Mucosa of rectum (tissue), 2 donors: ENCODE measurements around the gene CSNK2B.

Experiments used
- H3K27ac ChIP-seq, 2 donors: one replicate each; pipeline ENCODE4 v1.7.0; 2013; ENCODE audit warnings: inconsistent platforms in 2 of 2, low read depth in 2 of 2, low read length in 2 of 2
- H3K27me3 ChIP-seq, 2 donors: one replicate each; pipeline ENCODE4 v1.7.0; 2013; ENCODE audit warnings: low read length in 2 of 2; ENCODE audit not compliant: control insufficient read depth in 2 of 2, insufficient read depth in 2 of 2
- H3K36me3 ChIP-seq, 2 donors: one replicate each; pipeline ENCODE4 v1.7.0; 2013; ENCODE audit warnings: low read length in 2 of 2; ENCODE audit not compliant: control insufficient read depth in 2 of 2, insufficient read depth in 2 of 2
- H3K4me1 ChIP-seq, 2 donors: one replicate each; pipeline ENCODE4 v1.7.0; 2013; ENCODE audit warnings: low read length in 2 of 2, mild to moderate bottlenecking in 1 of 2; ENCODE audit not compliant: control insufficient read depth in 2 of 2, insufficient read depth in 2 of 2
- H3K4me3 ChIP-seq, 2 donors: one replicate each; pipeline ENCODE4 v1.7.0; 2013; ENCODE audit warnings: low read length in 2 of 2
- H3K9ac ChIP-seq, 2 donors: one replicate each; pipeline ENCODE4 v1.7.0; 2013; ENCODE audit warnings: low read length in 2 of 2, low read depth in 1 of 2, mild to moderate bottlenecking in 1 of 2
- H3K9me3 ChIP-seq, 2 donors: one replicate each; pipeline ENCODE4 v1.7.0; 2013; ENCODE audit warnings: low read length in 2 of 2; ENCODE audit not compliant: control insufficient read depth in 2 of 2
- donor health status: healthy.
- donor health status: Normal muscosa, but diverticular disease.

Gene CSNK2B

DNA sequence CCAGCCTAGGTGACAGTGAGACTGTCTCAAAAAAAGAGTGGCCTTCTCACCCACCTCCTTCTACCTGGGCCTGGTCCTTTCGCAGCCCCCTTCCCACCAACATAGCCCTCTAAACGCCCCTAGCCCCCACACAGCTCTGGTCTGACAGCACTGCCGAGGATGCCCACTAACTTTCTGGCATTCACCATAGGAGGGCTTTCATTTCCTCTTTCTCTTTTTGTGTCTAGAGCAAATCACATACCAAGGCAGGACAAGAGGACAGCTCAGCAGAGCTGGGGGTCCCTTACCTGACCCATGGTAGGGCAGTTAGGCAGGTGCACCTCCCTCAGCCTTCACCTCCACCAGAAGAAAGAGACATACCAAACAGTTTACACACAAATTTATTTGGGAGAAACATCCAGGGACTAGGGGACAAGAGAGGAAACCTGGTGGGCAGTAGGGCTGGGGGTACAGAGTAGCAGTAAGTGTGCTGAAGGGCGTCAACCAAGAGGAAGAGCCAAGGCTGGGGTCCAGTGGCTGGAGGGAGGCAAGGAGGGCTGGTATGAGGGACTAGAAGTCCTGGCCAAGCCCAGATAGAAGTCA lies 10.5 kb downstream of the CSNK2B start:
- no peaks in the 10 kb centered on the region for H3K27me3 ChIP-seq
- H3K27ac ChIP-seq: no peak overlapping the region
- H3K36me3 ChIP-seq: peaks cover 12 to 15% of the 10 kb centered on the region in 2 donors
- H3K4me1 ChIP-seq: peaks cover 7 to 11% of the 10 kb centered on the region in 2 donors
- H3K4me3 ChIP-seq: no peak overlapping the region
- no peaks in the 10 kb centered on the region for H3K9me3 ChIP-seq
- H3K9ac ChIP-seq: no peak overlapping the region

GRCh38 chr6:31676904-31677303 lies 11.0 kb downstream of the CSNK2B start:
- Histone ChIP-seq H3K9me3 (no peaks in the 10 kb centered on the region), H3K4me3 (no peak overlapping the region), H3K36me3 (peaks cover 7 to 10% of the 10 kb centered on the region in 2 donors), H3K9ac (no peak overlapping the region), H3K27me3 (no peaks in the 10 kb centered on the region), H3K4me1 (peaks cover 10 to 13% of the 10 kb centered on the region in 2 donors), H3K27ac (no peak overlapping the region)

- Histone ChIP-seq H3K4me1 (peaks cover 10 to 13% of the 10 kb centered on the region in 2 donors), H3K27me3 (no peaks in the 10 kb centered on the region), H3K9ac (no peak overlapping the region), H3K4me3 (no peak overlapping the region), H3K9me3 (no peaks in the 10 kb centered on the region), H3K36me3 (peaks cover 3 to 4% of the 10 kb centered on the region in 2 donors), H3K27ac (no peak overlapping the region)
These were observed 12.1 kb downstream of the CSNK2B start for GRCh38 chr6:31677955-31678354.

GRCh38 chr6:31680226-31681134 lies 14.6 kb downstream of the CSNK2B start, which contains the start of gene LY6G5C:
Gene LY6G5C, minus strand, starts transcription at chr6:31681067. Its CDS starts 694 bp downstream, at chr6:31680373.
- Histone ChIP-seq H3K9me3 (no peaks in the 10 kb centered on the region), H3K36me3 (no peaks in the 10 kb centered on the region), H3K27ac (peak within 1 kb of the TSS; percentile 65 to 69), H3K9ac (peak within 1 kb of the TSS; percentile 75 to 78), H3K4me1 (peaks cover 10 to 13% of the 10 kb centered on the region in 2 donors), H3K4me3 (peak within 1 kb of the TSS; percentile 66 to 81), H3K27me3 (no peaks in the 10 kb centered on the region)

DNA sequence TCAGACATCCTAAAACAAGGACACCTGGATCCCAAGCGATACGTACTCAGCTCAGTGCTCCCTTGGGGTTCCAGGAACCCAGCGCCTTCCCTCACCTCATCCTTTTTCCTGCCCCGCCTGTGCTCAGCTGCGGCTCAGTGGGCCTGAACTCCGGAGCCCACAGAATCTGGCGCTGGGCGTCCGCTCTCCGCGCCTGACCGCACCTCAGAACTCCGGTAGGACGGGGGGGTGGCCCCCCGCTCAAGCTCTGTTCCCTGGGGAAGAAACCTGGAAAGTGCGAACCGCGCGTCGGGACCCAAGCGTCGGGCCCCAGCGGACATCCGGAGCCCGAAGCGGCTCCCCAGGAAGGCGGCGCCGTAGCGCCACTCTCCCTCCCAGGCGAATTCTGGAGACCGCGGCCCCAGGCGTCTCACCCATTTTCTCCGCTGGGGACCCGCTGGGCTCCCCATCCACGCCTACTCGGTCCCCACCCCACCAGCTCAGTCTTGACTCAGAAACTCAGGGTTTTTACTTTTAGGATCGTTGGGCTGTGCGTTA lies 15.3 kb downstream of the CSNK2B start:
- Histone ChIP-seq H3K27ac (peak overlapping the region; percentile 65 to 69), H3K4me1 (peaks cover 10 to 13% of the 10 kb centered on the region in 2 donors), H3K4me3 (peak overlapping the region; percentile 66 to 81), H3K36me3 (no peaks in the 10 kb centered on the region), H3K9ac (peak overlapping the region; percentile 75 to 78), H3K27me3 (no peaks in the 10 kb centered on the region), H3K9me3 (no peaks in the 10 kb centered on the region)

DNA sequence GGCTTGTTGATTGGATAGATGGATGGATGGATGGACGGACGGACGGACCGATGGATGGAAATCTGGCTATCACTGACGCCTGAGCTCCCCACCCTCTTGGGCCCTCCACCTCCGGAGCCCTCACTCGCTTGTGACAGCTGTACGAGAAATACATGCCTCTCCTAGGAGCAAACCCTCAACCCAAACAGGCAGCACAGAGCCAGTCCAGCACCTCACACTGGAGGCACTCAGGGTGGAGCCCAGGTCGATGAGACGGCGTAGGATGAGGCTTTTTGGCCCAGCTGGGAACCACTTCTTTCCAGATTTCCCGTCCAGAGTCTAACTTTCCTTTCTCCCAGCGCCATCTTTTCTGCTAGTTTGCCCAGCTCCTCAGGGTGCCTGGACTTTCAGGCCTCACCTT lies 17.7 kb downstream of the CSNK2B start:
- Histone ChIP-seq H3K4me3 (peak overlapping the region; percentile 57 to 62), H3K36me3 (peaks cover 17 to 22% of the 10 kb centered on the region in 2 donors), H3K4me1 (peaks cover 10 to 13% of the 10 kb centered on the region in 2 donors), H3K27ac (peak overlapping the region; percentile 69 to 80), H3K27me3 (no peaks in the 10 kb centered on the region), H3K9ac (peak overlapping the region in 1 of 2 donors; percentile 47), H3K9me3 (no peaks in the 10 kb centered on the region)

- peaks cover 43 to 49% of the 10 kb centered on the region in 2 donors for H3K36me3 ChIP-seq
- no peak overlapping the region for H3K27ac ChIP-seq
- no peak overlapping the region for H3K9ac ChIP-seq
- H3K4me3 ChIP-seq: no peak overlapping the region
- H3K4me1 ChIP-seq: peaks cover 10 to 21% of the 10 kb centered on the region in 2 donors
- no peaks in the 10 kb centered on the region for H3K9me3 ChIP-seq
- no peaks in the 10 kb centered on the region for H3K27me3 ChIP-seq
These were observed 20.6 kb downstream of the CSNK2B start for GRCh38 chr6:31686483-31686882.

GRCh38 chr6:31687321-31687720 lies 21.4 kb downstream of the CSNK2B start:
- Histone ChIP-seq H3K4me3 (no peak overlapping the region), H3K9me3 (no peaks in the 10 kb centered on the region), H3K27ac (no peak overlapping the region), H3K27me3 (no peaks in the 10 kb centered on the region), H3K4me1 (peaks cover 8 to 19% of the 10 kb centered on the region in 2 donors), H3K36me3 (peaks cover 45 to 55% of the 10 kb centered on the region in 2 donors), H3K9ac (no peak overlapping the region)

DNA sequence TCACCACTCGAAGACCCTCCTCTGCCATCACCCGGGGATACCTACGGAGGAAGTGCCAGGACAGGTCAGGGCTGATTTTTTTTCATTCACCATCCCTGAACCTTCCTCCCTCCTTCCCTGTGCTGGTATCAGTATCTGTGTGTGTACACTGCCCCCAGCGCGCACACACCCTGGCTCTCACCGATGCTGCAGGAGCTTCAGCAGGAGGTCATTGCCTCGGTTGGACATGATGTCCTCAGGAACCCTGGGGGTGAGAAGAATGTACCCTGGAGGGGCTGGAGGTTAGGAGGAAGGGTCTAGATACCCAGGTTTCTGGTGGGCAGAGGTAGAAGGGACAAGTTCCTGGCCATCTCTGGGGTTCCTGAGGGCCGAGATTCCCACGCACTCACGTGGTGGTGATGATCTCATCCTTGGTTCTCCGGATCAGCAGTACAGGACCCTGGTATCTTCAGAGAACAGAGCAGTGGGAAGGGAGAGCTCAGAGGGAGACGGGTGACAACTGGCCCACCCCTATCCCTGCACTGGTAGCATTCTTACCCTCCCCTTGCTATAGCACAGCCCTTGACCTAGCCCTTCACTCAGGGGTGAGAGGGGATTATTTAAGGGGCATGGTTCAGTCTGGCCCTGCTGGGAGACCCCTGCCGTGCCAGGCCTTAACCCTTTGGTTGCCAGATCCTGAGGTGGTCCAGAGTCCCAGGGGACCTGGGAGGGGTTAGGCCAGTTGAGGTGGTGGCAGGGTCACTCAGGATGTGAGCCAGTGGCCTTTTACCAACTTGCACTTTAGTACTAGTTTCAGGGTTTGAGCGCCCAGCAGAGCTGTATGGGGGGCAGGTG lies 22.2 kb downstream of the CSNK2B start:
- Histone ChIP-seq H3K4me1 (peaks cover 8 to 19% of the 10 kb centered on the region in 2 donors), H3K9me3 (no peaks in the 10 kb centered on the region), H3K27ac (no peak overlapping the region), H3K4me3 (no peak overlapping the region), H3K27me3 (no peaks in the 10 kb centered on the region), H3K9ac (no peak overlapping the region), H3K36me3 (peaks cover 51 to 61% of the 10 kb centered on the region in 2 donors)
